M059J (cell line): ENCODE results near the gene MED13L. TPM values are rescaled to one million over a fixed set of nuclear protein-coding genes. Genes with fewer than 3 reads are reported as not detected.

Experiments used
- DNase-seq: peaks from one replicate; pipeline ENCODE4 v3.0.0-alpha.2; 2012; ENCODE audit warnings: low read depth
- total RNA-seq: library from RNA; depleted of rRNA; stranded (reverse); fragments of >200 nt; shearing (Covaris generic); gene quantifications from 2 replicates; pipeline ENCODE4 v1.2.3, GENCODE V29; 2014

Gene MED13L
- total RNA-seq, 1 experiment from 2014 or later, result 53.0 TPM

DNA sequence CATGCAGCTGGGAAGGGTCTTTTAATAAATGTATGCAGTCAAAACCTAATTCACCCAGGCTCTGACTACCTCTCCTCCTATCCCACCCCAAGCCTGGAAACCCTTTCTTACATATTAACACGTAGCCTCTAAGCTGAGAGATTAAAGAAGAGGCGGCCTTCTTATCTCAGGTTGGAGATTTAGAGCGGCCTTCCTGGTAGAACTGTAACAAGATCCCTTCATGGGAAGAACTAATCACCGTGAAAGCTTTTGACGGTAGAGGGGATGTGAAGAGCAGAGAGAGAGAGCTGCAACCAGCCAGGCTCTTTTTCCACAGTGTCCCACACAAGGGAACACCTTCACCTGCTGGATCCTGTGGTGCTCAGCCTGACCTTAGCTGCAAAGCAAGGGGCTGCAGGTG lies 367.4 kb downstream of the MED13L start:
- no peak for DNase-seq
